Activated CD4-positive, alpha-beta T cell treated with anti-CD3 and anti-CD28 coated beads, Interleukin-2, amount 50 U/mL, for 1 hour (primary cell): ENCODE results near the gene FXYD5.
A peak's percentile ranks its signal among the peaks of the same experiment; 100 is the strongest.
"Not testable (repeated sequence)": the region's sequence is repeated elsewhere in the genome, so short reads cannot be mapped to it uniquely, and the experiment has no call there.

ENCODE experiments used
- DNase-seq: peaks from one replicate; pipeline ENCODE4 v3.0.0-alpha.2; 2020

FXYD5 gene

DNA sequence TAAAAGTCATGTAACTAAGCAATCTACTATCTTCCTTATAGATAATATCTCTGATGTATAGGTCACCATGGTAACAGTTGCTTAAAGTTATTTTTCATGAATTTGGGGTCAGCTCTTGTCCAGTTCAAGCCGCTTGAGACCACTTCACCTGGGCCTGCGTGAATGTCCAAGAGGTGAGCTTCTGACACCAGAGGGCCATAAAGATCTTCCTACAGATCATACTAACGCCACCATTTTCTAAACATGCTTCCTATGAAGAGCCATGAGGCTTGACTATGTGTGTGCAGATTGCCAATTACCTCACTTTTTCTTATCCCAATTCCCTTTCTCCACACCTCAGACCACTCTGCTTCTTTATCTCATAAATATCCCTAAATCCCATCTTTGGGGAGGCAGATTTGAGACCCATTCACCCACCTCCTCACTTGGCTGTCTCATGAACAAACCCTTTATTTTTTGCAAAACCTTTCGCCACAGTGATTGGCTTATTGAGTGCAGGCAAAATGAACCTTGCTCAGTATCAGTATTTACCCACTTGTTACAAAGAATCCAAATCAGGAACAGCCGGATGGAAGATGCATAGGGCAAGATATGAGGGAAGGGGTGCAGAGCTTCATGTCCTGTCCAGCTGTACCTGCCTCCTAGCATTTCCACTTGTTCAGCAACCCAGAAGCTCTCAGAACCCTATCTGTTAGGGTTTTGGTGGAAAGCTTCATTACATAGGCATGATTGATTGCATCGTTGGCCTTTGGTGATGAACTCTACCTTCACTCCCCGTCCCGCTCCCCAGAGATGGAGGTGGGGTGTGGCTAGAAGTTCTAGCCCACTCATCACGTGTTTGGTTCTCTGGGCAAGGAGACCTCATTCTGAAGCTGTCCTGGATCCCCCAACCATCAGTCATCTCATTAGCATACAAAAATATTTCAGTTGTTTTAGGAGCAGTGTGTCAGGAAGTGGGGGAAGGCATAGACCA is 39.8 kb downstream of the FXYD5 start:
- no peak for DNase-seq

- no peak for DNase-seq
These were observed 41.3 kb downstream of the FXYD5 start for GRCh38 chr19:35195830-35196229.

DNA sequence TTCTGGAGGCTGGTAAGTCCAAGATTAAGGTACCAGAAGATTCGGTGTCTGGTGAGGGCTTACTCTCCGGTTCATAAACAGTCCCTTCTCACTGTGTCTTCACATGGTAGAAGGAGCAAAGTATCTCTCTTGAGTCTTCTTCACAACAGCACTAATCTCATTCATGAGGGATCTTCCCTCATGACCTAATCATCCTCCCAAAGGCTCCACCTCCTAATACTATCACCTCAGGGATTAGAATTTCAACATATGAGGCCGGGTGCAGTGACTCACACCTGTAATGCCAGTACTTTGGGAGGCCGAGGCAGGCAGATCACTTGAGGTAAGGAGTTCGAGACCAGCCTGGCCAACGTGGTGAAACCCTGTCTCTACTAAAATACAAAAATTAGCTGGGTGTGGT is 42.3 kb downstream of the FXYD5 start:
- not testable (repeated sequence) for DNase-seq

GRCh38 chr19:35199481-35199880 is 44.9 kb downstream of the FXYD5 start:
- DNase-seq, result no peak

- DNase-seq, result no peak
These were observed 48.5 kb downstream of the FXYD5 start for GRCh38 chr19:35202722-35203688.

GRCh38 chr19:35204799-35205732 is 50.5 kb downstream of the FXYD5 start:
- DNase-seq, result no peak

DNA sequence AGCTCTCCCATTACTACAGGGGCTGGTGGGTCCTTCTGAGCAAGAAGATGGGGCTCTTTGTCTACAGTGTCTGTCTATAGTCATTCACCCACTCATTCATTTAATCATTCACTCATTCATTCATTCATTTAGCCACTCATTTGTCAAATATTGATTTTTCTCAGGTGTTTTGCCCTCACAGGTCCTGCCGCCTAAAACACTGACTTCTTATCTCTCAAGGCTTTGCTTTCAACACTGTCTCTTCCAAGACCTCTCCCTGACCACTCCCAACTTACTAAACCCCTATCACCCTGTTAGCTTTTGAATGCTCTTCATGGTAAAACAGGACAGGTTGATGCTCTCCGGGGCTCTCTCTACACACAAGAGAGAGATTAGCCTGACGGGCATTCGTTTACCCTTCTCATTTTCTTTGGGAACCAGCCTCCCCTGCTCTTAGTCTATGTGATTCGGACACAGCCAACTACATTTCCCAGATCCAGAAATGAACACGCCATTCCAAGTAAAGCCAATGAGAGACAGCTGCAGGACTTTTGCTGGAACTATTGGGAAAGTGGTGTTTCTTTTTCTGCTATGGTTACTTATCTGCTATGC is 51.3 kb downstream of the FXYD5 start:
- no peak for DNase-seq

DNA sequence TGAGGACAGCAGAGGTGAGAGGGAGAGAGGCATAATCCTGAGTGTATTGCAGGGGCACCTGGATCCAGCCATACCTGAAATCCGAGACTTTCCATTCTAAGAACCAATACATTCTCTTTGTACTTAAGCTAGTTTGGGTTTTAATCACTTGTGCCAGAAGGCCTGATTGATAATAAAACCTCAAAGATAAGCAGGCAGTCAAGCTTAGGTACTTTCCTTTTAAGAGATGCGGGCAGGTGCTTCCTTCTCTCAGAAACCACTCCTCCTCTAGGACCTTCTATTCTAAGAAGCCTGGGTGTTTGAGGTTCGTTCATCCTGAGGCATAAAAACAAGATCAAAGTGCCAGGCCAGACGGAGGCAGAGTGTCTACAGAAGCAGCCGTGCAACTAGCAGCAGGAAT is 51.8 kb downstream of the FXYD5 start:
- DNase-seq, result peak; percentile 54

DNA sequence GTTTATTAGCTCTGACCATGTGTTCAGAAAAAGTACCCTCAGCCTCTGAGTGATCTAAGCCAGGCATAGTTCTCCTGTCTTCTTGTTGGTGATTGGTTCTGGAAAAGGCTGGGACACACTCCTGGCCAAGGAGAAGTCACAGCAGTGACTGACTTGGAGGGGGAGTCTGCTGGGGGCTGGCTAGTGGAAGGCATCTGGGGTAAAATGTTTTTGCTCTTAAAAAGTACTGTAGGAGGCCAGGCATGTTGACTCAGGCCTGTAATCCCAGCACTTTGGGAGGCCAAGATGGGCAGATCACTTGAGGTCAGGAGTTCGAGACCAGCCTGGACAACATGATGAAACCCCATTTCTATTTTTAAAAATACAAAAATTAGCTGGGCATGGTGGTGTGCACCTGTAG is 52.3 kb downstream of the FXYD5 start:
- DNase-seq, result no peak

- peak; percentile 37 for DNase-seq
These were observed 52.9 kb downstream of the FXYD5 start for GRCh38 chr19:35207391-35207871.

GRCh38 chr19:35208121-35208520 is 53.6 kb downstream of the FXYD5 start:
- no peak for DNase-seq

GRCh38 chr19:35209646-35210045 is 55.1 kb downstream of the FXYD5 start:
- DNase-seq, result no peak

DNA sequence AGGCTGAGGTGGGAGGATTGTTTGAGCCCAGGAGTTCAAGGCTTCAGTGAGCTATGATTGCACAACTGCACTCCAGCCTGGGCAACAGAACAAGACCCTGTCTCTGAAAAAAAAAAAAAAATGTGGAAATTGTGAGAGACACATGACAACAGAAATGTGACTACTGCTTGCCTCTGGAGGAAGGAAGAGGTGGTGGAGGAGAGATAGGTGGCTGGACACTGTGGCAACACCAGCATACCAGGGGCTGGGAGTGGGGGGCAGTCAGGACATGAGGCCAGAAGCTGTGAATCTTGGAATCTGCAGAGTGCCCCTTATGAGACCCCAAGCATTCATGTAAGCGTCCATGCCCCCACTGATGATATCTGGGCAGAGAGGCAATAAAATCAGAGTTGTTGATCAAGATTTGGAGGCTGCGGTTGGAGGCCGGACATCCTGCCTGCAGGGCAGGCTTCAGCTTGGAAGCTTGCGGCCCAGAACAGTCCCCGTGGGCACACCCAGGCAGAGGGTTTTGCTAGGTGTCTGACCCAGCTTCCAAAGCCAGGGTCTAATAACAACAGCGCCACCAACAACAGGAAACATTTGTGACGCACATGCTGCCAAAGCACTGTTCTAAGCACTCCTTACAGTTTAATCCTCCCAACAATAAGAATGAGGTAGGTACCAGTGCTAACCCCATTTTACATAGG is 57.2 kb downstream of the FXYD5 start:
- peak; percentile 81 for DNase-seq

- DNase-seq, result no peak
These were observed 57.7 kb downstream of the FXYD5 start for GRCh38 chr19:35212241-35212640.

DNA sequence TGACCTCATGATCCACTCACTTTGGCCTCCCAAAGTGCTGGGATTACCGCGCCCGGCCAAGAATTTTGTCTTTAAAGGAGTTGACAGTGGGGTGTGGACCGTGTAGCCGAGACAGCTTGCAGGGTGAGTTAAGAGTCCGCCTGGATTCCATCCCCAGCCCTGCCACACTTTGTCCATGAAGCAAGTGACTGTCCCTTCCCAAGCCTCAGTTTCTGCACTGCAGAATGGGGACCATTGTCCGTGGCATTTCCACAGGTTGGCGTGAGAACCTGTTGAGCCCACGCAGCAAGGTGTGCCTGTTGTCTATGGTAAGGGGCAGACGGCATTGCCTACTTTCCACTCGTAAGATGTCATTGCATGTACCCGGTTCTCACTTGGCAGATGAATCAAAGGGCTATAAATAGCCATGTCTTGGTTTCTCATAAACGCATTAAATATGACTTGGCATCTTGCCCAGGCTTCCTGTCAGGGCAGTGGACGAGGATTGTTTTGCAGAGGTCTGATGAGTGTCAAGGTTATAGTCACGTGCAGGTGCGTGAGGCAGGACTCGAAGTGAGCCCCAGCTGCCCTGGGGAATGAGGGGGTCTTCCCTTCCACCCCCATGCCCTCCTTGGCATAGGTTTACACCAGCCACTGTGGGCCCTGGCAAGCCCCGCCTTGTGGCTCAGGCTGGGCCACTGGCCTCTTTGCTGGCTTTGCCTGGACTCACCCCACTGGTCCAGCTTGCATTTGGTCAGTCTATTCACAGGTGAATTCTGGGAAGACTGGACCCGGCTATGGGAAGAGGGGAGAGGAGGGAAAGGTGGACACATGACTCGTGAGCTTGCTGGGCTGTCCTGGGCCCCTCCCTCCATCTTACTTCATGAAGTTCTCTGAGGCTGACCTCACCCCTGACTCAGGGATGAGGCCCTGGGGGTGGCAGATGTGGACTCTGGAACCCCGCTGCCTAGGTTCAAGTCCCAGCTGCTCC is 59.4 kb downstream of the FXYD5 start:
- peak; percentile 70 for DNase-seq

DNA sequence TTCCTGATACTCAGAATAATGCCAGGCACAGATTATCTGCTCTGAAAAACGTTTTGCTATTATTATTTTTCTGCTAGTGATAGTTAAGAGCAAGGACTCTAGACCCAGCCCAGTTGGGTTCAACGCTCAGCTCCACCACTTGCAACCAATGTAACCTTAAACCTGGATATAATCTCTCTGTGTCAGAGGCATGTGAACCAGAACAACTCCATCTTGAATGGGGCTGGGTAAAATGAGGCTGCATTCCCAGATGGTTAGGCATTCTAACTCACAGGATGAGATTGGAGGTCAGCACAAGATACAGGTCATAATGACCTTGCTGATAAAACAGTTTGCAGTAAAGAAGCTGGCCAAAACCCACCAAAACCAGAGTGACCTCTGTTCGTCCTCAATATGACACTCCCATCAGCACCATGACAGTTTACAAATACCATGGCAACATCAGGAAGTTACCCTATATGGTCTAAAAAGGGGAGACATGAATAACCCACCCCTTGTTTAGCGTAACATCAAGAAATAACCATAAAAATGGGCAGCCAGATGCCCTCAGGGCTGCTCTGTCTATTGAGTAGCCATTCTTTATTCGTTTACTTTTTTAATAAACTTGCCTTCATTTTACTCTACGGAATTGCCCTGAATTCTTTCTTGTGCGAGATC is 60.4 kb downstream of the FXYD5 start:
- no peak for DNase-seq

DNA sequence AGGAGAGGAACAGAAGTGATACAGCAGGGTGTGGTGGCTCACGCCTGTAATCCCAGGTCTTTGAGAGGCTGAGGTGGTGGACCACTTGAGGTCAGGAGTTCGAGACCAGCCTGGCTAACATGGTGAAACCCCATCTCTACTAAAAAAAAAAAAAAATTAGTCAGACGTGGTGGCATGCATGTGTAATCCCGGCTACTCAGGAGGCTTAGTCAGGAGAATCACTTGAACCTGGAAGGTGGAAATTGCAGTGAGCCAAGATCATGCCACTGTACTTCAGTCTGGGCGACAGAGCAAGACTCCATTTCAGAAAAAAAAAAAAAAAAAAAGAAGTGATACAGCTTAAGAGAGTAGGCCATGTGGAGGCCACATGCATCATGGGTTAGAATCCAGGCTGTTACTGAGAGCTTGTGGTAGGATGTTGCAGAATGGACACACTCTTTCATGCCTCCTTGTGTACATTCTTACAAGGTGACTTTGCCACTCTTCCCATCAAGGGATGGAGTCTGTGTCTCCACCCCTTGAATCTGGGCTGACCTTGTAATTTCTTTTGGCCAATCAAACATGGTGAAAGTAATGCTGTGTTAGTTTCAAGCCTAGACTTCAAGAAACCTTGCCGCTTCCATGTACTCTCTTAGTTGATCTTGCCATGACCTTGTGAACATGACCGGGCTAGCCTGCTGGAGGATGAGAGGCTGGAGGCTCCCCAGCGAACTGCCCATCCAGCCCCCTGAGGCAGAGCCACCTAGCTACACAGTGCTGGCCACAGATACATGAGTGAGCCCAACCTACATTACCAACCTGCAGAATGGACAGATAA is 61.7 kb downstream of the FXYD5 start:
- DNase-seq, result no peak
